ENCODE data around the gene TRIM2. TPM values are rescaled to one million over a fixed set of nuclear protein-coding genes. Genes with fewer than 3 reads are reported as not detected.
"Not testable (repeated sequence)": the region's sequence is repeated elsewhere in the genome, so short reads cannot be mapped to it uniquely, and the experiment has no call there.

Gene TRIM2
- total RNA-seq, 1 experiment from 2014 or later: 28.0 TPM

GRCh38 chr4:153189016-153189801, 15.0 kb upstream of the TRIM2 start:
- peak; percentile 39 for DNase-seq (ENCODE audit: low read depth)

- no peak for DNase-seq (ENCODE audit: low read depth)
These were observed 12.4 kb upstream of the TRIM2 start for GRCh38 chr4:153191795-153192363.

GRCh38 chr4:153197301-153197700, 6.9 kb upstream of the TRIM2 start:
- no peak for DNase-seq (ENCODE audit: low read depth)

- DNase-seq (ENCODE audit: low read depth): no peak
These were observed 5.5 kb upstream of the TRIM2 start for GRCh38 chr4:153198719-153199118.

- DNase-seq (ENCODE audit: low read depth): not testable (repeated sequence)
These were observed 497 bp upstream of the TRIM2 start for GRCh38 chr4:153203746-153204145.

- DNase-seq (ENCODE audit: low read depth): no peak
These were observed 745 bp downstream of the TRIM2 start for GRCh38 chr4:153204728-153205648.

GRCh38 chr4:153205757-153206156, 1.5 kb downstream of the TRIM2 start:
- DNase-seq (ENCODE audit: low read depth): peak; percentile 43

- no peak for DNase-seq (ENCODE audit: low read depth)
These were observed 2.3 kb downstream of the TRIM2 start for GRCh38 chr4:153206534-153206933.

- no peak for DNase-seq (ENCODE audit: low read depth)
These were observed 2.8 kb downstream of the TRIM2 start for GRCh38 chr4:153207027-153207426.

GRCh38 chr4:153207567-153207966, 3.3 kb downstream of the TRIM2 start:
- DNase-seq (ENCODE audit: low read depth): peak; percentile 37

- DNase-seq (ENCODE audit: low read depth): no peak
These were observed 5.2 kb downstream of the TRIM2 start for GRCh38 chr4:153209410-153209809.

GRCh38 chr4:153210727-153211126, 6.5 kb downstream of the TRIM2 start:
- no peak for DNase-seq (ENCODE audit: low read depth)

GRCh38 chr4:153211986-153212728, 7.9 kb downstream of the TRIM2 start:
- no peak for DNase-seq (ENCODE audit: low read depth)

- no peak for DNase-seq (ENCODE audit: low read depth)
These were observed 8.5 kb downstream of the TRIM2 start for GRCh38 chr4:153212736-153213135.

- no peak for DNase-seq (ENCODE audit: low read depth)
These were observed 11.7 kb downstream of the TRIM2 start for GRCh38 chr4:153215921-153216320.

- DNase-seq (ENCODE audit: low read depth): no peak
These were observed 12.3 kb downstream of the TRIM2 start for GRCh38 chr4:153216546-153216945.

- DNase-seq (ENCODE audit: low read depth): no peak
These were observed 13.2 kb downstream of the TRIM2 start for GRCh38 chr4:153217440-153217839.

- DNase-seq (ENCODE audit: low read depth): no peak
These were observed 14.7 kb downstream of the TRIM2 start for GRCh38 chr4:153218961-153219360.

GRCh38 chr4:153220682-153221395, 16.6 kb downstream of the TRIM2 start:
- no peak for DNase-seq (ENCODE audit: low read depth)

All from HT1080 (cell line).